ENCODE measurements around the gene SUSD1. TPM values are rescaled to one million over a fixed set of nuclear protein-coding genes. Genes with fewer than 3 reads are reported as not detected.

The SUSD1 gene
- total and polyA plus RNA-seq, 9 of the 15 experiments (the other 6 are each of a cell fraction or from before 2014, with no cell fraction given), result 10.9 to 44.4 (median 36.1) TPM

GRCh38 chr9:112069318-112070169, 105.6 kb downstream of the SUSD1 start (continued):
- peak; percentile 63; the same call in 1 of the 2 replicates for TF ChIP-seq ZNF644 (tag; IDR thresholded peaks at IDR 0.05; ENCODE audit: low read depth)
- TF ChIP-seq PKNOX1 (IDR thresholded peaks at IDR 0.05), result peak; percentile 36; the same call in 1 of the 2 replicates
- no peak for TF ChIP-seq SMARCB1 (IDR thresholded peaks at IDR 0.05; ENCODE audit: insufficient read length, low read depth)
- TF ChIP-seq SRSF3 (IDR thresholded peaks at IDR 0.05; ENCODE audit: insufficient read depth, low read length), result no peak
- peak; percentile 94 for TF ChIP-seq ATF7 (IDR thresholded peaks at IDR 0.05)
- no peak for TF ChIP-seq RBM34 (IDR thresholded peaks at IDR 0.05; ENCODE audit: borderline replicate concordance, insufficient read depth, low read length)
- TF ChIP-seq FOXP4 (CRISPR knock-in tag; IDR thresholded peaks at IDR 0.05; ENCODE audit: borderline replicate concordance), result no peak
- 0 out of 2 replicates have a peak, but pooled peaks have one; percentile 4 for TF ChIP-seq ZBTB26 (CRISPR knock-in tag; IDR thresholded peaks at IDR 0.05)
- no peak for TF ChIP-seq MTA1 (IDR thresholded peaks at IDR 0.05; ENCODE audit: borderline replicate concordance)
- TF ChIP-seq USF2 (CRISPR knock-in tag; IDR thresholded peaks at IDR 0.05), result peak; percentile 18; the same call in 1 of the 2 replicates
- TF ChIP-seq CGGBP1 (CRISPR knock-in tag; IDR thresholded peaks at IDR 0.05), result no peak
- no peak for TF ChIP-seq TSHZ1 (CRISPR knock-in tag; IDR thresholded peaks at IDR 0.05)
- TF ChIP-seq HBP1 (CRISPR knock-in tag; IDR thresholded peaks at IDR 0.05), result peak; percentile 32; the same call in 1 of the 2 replicates
- TF ChIP-seq EWSR1 (IDR thresholded peaks at IDR 0.05; ENCODE audit: borderline replicate concordance, low read depth, partially characterized antibody), result no peak
- TF ChIP-seq GABPA (tag; conservative IDR thresholded peaks at IDR 0.05; ENCODE audit: low read depth), result peak; percentile 37; the same call in 1 of the 2 replicates

All from K562 (cell line).